A549 (cell line): ENCODE measurements around the gene EPB41L4B. TPM values are rescaled to one million over a fixed set of nuclear protein-coding genes. Genes with fewer than 3 reads are reported as not detected.

Experiments used
- ATAC-seq, 2 experiments: fragments of 200-7000 bp in 1 of 2; fragments of >200 bp in 1 of 2; cut with Nextera tagmentation in 1 of 2; cut with Tn5 transposase in 1 of 2; 3 replicates each; pipeline versions ENCODE4 v1.8.0 to v1.9.1; 2018 to 2020; ENCODE audit warnings: mild to moderate bottlenecking in 1 of 2, moderate library complexity in 1 of 2
- CTCF ChIA-PET: fragments of 300-600 bp; sonication (Branson Sonifier 250); formaldehyde crosslinking; extraction: SDS; loops from one replicate; lab custom pipeline; 2021; ENCODE audit warnings: antibody characterized with exemption, inconsistent platforms; lab: Yijun Ruan, JAX
- POLR2A ChIA-PET: fragments of 350-600 bp; formaldehyde crosslinking; extraction: SDS; loops from one replicate; lab custom pipeline; 2021; ENCODE audit warnings: antibody characterized with exemption, inconsistent platforms; lab: Yijun Ruan, JAX
- DNase-seq, 2 experiments: peaks; one replicate each; pipeline versions ENCODE4 v3.0.0 to v3.0.0-alpha.2; 2011 to 2016; ENCODE audit warnings: low read depth in 1 of 2, low spot score in 1 of 2
- FAIRE-seq: peaks from 2 replicates; lab custom pipeline; 2011; peaks lifted over from hg19 to GRCh38; lab: Jason Lieb, UNC
- H3K27ac ChIP-seq, 2 experiments: fragments of >200 bp; sonication (Bioruptor Twin); formaldehyde crosslinking; 3 replicates each; pipeline ENCODE4 v1.5.1; 2016 to 2017
- H3K4me1 ChIP-seq: fragments of >200 bp; sonication (Bioruptor Twin); formaldehyde crosslinking; 3 replicates; pipeline ENCODE4 v1.6.1; 2016
- H3K4me2 ChIP-seq: fragments of >200 bp; sonication (Bioruptor Twin); formaldehyde crosslinking; 3 replicates; pipeline ENCODE4 v1.6.1; 2016
- H3K4me3 ChIP-seq: fragments of >200 bp; sonication (Bioruptor Twin); formaldehyde crosslinking; 3 replicates; pipeline ENCODE4 v1.5.1; 2016
- H3K9me3 ChIP-seq: fragments of >200 bp; sonication (Bioruptor Twin); formaldehyde crosslinking; 3 replicates; pipeline ENCODE4 v1.6.1; 2016
- BHLHE40 ChIP-seq: IDR thresholded peaks from 2 replicates; pipeline ENCODE4 v1.6.1; 2012; ENCODE audit warnings: low read depth, low read length, inconsistent platforms
- CEBPB ChIP-seq, 2 experiments: fragments of >200 bp in 1 of 2; sonication (Bioruptor Twin) in 1 of 2; formaldehyde crosslinking in 1 of 2; IDR thresholded peaks; 2 replicates each; pipeline ENCODE4 v1.6.1; 2012 to 2016
- CHD4 ChIP-seq: fragments of 200-600 bp; sonication (generic); IDR thresholded peaks from 2 replicates; pipeline ENCODE4 v1.6.1; 2016; ENCODE audit warnings: antibody characterized with exemption, mild to moderate bottlenecking, borderline replicate concordance
- EHF ChIP-seq: fragments of 250-450 bp; sonication (Bioruptor Pico); IDR thresholded peaks from 2 replicates; pipeline ENCODE4 v1.5.0; 2020; ENCODE audit warnings: mild to moderate bottlenecking
- EHMT2 ChIP-seq: fragments of 200-600 bp; sonication (generic); IDR thresholded peaks from 2 replicates; pipeline ENCODE4 v1.6.1; 2016; ENCODE audit warnings: antibody characterized with exemption, low read depth, mild to moderate bottlenecking, moderate library complexity
- FOSB ChIP-seq: fragments of 250-450 bp; sonication (Bioruptor Pico); IDR thresholded peaks from 2 replicates; pipeline ENCODE4 v1.5.0; 2020; ENCODE audit warnings: mild to moderate bottlenecking, moderate library complexity
- FOXS1 ChIP-seq: fragments of 250-450 bp; sonication (Bioruptor Pico); IDR thresholded peaks from 2 replicates; pipeline ENCODE4 v1.5.0; 2020; ENCODE audit warnings: mild to moderate bottlenecking, moderate library complexity
- GATA3 ChIP-seq: IDR thresholded peaks from 2 replicates; pipeline ENCODE4 v1.6.1; 2012; ENCODE audit warnings: borderline replicate concordance
- HOXB5 ChIP-seq: fragments of 250-450 bp; sonication (Bioruptor Pico); IDR thresholded peaks from 2 replicates; pipeline ENCODE4 v1.5.0; 2020; ENCODE audit warnings: mild to moderate bottlenecking, moderate library complexity
- JUN ChIP-seq, 2 experiments: fragments of >200 bp; sonication (Bioruptor Twin); formaldehyde crosslinking; IDR thresholded peaks; 2 replicates in 1 of 2; 3 replicates in 1 of 2; pipeline ENCODE4 v1.6.1; 2016 to 2017
- MAFK ChIP-seq: fragments of 450-650 bp; IDR thresholded peaks from 2 replicates; pipeline ENCODE4 v1.6.1; 2014; ENCODE audit not compliant: partially characterized antibody
- PBX3 ChIP-seq: IDR thresholded peaks from 2 replicates; pipeline ENCODE4 v1.6.1; 2012
- PHF8 ChIP-seq: fragments of 200-600 bp; sonication (generic); IDR thresholded peaks from 2 replicates; pipeline ENCODE4 v1.6.1; 2016; ENCODE audit warnings: low read depth, mild to moderate bottlenecking, antibody characterized with exemption, moderate library complexity, borderline replicate concordance
- RARB ChIP-seq: fragments of 250-450 bp; sonication (Bioruptor Pico); IDR thresholded peaks from 2 replicates; pipeline ENCODE4 v1.8.0; 2021; ENCODE audit warnings: mild to moderate bottlenecking, moderate library complexity
- RFX5 ChIP-seq: fragments of 450-650 bp; IDR thresholded peaks from 2 replicates; pipeline ENCODE4 v1.7.1; 2014; ENCODE audit warnings: antibody characterized with exemption, mild to moderate bottlenecking, moderate library complexity
- USF2 ChIP-seq: fragments of 450-650 bp; IDR thresholded peaks from 2 replicates; pipeline ENCODE4 v1.6.1; 2014; ENCODE audit warnings: antibody characterized with exemption
- ZNF302 ChIP-seq: fragments of 250-450 bp; sonication (Bioruptor Pico); IDR thresholded peaks from 2 replicates; pipeline ENCODE4 v1.9.0; 2021; ENCODE audit warnings: inconsistent platforms, mild to moderate bottlenecking, moderate library complexity
- WGBS: methylation state at CpG from one replicate; pipeline ENCODE4 v1.1.6; 2017; ENCODE audit errors: missing lambda C conversion rate; 5-methylcytosine and 5-hydroxymethylcytosine counted together
- polyA plus RNA-seq, 4 experiments: library from polyadenylated mRNA; depleted of rRNA in 3 of 4; stranded (reverse); fragments of >200 nt; fragmentation: RNase III in 1 of 4; extraction: RNeasy Plus Mini Kit Qiagen cat#74134 plus additional on column Dnase treatment in 1 of 4; gene quantifications; 2 replicates in 3 of 4; 3 replicates in 1 of 4; pipeline ENCODE4 v1.2.3, GENCODE V29; 2011 to 2017
- TF ChIP-seq, protein P1 (sequence below): fragments of 200-600 bp; sonication (generic); IDR thresholded peaks from 2 replicates; pipeline ENCODE4 v1.6.1; 2016; ENCODE audit warnings: antibody characterized with exemption, mild to moderate bottlenecking, moderate library complexity
- TF ChIP-seq, protein P2 (sequence below): fragments of 150-350 bp; IDR thresholded peaks from 2 replicates; pipeline ENCODE4 v1.6.1; 2014; ENCODE audit warnings: low read depth, mild to moderate bottlenecking, low read length
- TF ChIP-seq, protein P3 (sequence below): fragments of 250-450 bp; sonication (Bioruptor Pico); IDR thresholded peaks from 2 replicates; pipeline ENCODE4 v1.5.0; 2021; ENCODE audit warnings: mild to moderate bottlenecking, moderate library complexity, borderline replicate concordance

The EPB41L4B gene
- polyA plus RNA-seq, 2 of the 4 experiments (the other 2 are of a cell fraction), result 7.9 to 22.0 TPM

- TF ChIP-seq, protein P1, sequence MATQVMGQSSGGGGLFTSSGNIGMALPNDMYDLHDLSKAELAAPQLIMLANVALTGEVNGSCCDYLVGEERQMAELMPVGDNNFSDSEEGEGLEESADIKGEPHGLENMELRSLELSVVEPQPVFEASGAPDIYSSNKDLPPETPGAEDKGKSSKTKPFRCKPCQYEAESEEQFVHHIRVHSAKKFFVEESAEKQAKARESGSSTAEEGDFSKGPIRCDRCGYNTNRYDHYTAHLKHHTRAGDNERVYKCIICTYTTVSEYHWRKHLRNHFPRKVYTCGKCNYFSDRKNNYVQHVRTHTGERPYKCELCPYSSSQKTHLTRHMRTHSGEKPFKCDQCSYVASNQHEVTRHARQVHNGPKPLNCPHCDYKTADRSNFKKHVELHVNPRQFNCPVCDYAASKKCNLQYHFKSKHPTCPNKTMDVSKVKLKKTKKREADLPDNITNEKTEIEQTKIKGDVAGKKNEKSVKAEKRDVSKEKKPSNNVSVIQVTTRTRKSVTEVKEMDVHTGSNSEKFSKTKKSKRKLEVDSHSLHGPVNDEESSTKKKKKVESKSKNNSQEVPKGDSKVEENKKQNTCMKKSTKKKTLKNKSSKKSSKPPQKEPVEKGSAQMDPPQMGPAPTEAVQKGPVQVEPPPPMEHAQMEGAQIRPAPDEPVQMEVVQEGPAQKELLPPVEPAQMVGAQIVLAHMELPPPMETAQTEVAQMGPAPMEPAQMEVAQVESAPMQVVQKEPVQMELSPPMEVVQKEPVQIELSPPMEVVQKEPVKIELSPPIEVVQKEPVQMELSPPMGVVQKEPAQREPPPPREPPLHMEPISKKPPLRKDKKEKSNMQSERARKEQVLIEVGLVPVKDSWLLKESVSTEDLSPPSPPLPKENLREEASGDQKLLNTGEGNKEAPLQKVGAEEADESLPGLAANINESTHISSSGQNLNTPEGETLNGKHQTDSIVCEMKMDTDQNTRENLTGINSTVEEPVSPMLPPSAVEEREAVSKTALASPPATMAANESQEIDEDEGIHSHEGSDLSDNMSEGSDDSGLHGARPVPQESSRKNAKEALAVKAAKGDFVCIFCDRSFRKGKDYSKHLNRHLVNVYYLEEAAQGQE, result no peak
- TF ChIP-seq RFX5 (no peak), JUN (IDR thresholded peaks at IDR 0.05) (no peak), PBX3 (no peak)
These were observed 171.1 kb downstream of the EPB41L4B start (continued) for GRCh38 chr9:109149722-109150121.

- FAIRE-seq, result no peak
- no peak overlapping the region for H3K4me2 ChIP-seq
- no peak overlapping the region for H3K4me3 ChIP-seq
- no peak for ATAC-seq
- no peak for DNase-seq
- H3K27ac ChIP-seq, result no peak overlapping the region
- peaks cover under 1% of the 10 kb centered on the region; the same call in 1 of the 3 replicates for H3K4me1 ChIP-seq
- TF ChIP-seq EHMT2 (no peak), FOSB (CRISPR knock-in tag) (no peak), CEBPB (IDR thresholded peaks at IDR 0.05) (no peak)
- POLR2A ChIA-PET, result no interaction called here
- WGBS, result 66% methylated on average over 5 of the region's 5 CpGs
- CTCF ChIA-PET, result interaction anchor here (1.4 kb wide), 1 partner anchor 35 kb away, joined by 6 read pairs; no protein-coding TSS in a partner anchor
- peaks cover 12% of the 10 kb centered on the region; the same call in 2 of the 3 replicates for H3K9me3 ChIP-seq
These were observed 171.8 kb downstream of the EPB41L4B start for GRCh38 chr9:109149089-109149488.

DNA sequence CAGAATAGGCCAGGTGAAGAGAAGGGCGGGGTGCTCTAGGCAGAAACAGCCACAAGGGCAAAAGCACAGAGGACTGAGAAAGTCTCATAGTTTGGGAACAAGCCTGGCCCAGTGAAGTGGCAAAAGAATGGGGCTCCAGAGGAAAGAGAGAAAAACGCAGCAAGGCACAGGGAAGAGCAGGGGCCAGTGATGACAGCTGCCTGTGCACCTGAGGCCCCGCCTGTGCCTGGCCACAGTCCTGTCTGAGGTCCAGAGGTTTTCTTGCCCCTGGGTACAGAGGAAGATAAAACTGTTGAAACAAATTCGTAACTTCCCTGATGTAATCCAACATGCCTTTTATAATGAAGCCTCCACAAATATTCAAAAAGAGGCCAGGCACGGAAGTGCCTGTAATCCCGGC lies 175.8 kb downstream of the EPB41L4B start:
- H3K4me1 ChIP-seq, result peaks cover 5% of the 10 kb centered on the region; the same call in 1 of the 3 replicates
- H3K27ac ChIP-seq, result no peak overlapping the region
- DNase-seq (no peak), ATAC-seq (peak in 1 of 2 experiments; percentile 22; a peak in 1 of 6 replicates), FAIRE-seq (no peak)
- ChIA-PET CTCF (interaction anchor here (0.9 to 1.0 kb wide), 2 partner anchors 174 to 256 kb away, joined by 3 read pairs; no protein-coding TSS in a partner anchor), POLR2A (no interaction called here)
- no peak overlapping the region for H3K4me3 ChIP-seq
- H3K4me2 ChIP-seq, result no peak overlapping the region
- TF ChIP-seq MAFK, result no peak
- no peak for TF ChIP-seq GATA3
- TF ChIP-seq, protein P2, sequence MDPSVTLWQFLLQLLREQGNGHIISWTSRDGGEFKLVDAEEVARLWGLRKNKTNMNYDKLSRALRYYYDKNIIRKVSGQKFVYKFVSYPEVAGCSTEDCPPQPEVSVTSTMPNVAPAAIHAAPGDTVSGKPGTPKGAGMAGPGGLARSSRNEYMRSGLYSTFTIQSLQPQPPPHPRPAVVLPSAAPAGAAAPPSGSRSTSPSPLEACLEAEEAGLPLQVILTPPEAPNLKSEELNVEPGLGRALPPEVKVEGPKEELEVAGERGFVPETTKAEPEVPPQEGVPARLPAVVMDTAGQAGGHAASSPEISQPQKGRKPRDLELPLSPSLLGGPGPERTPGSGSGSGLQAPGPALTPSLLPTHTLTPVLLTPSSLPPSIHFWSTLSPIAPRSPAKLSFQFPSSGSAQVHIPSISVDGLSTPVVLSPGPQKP, result no peak
- no peak for TF ChIP-seq FOXS1 (CRISPR knock-in tag)
- TF ChIP-seq PHF8, result no peak
- no peak for TF ChIP-seq RARB
- no peak for TF ChIP-seq BHLHE40
- no peak for TF ChIP-seq ZNF302
- TF ChIP-seq CHD4, result no peak
- no peak for TF ChIP-seq EHF (CRISPR knock-in tag)
- TF ChIP-seq, protein P3, sequence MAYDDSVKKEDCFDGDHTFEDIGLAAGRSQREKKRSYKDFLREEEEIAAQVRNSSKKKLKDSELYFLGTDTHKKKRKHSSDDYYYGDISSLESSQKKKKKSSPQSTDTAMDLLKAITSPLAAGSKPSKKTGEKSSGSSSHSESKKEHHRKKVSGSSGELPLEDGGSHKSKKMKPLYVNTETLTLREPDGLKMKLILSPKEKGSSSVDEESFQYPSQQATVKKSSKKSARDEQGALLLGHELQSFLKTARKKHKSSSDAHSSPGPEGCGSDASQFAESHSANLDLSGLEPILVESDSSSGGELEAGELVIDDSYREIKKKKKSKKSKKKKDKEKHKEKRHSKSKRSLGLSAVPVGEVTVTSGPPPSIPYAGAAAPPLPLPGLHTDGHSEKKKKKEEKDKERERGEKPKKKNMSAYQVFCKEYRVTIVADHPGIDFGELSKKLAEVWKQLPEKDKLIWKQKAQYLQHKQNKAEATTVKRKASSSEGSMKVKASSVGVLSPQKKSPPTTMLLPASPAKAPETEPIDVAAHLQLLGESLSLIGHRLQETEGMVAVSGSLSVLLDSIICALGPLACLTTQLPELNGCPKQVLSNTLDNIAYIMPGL, result no peak
- no peak for TF ChIP-seq EHMT2
- no peak for TF ChIP-seq USF2
- TF ChIP-seq HOXB5 (CRISPR knock-in tag), result no peak
- TF ChIP-seq RFX5, result no peak
- WGBS, result 81% methylated on average over 6 of the region's 6 CpGs
- no peaks in the 10 kb centered on the region for H3K9me3 ChIP-seq
